ENCODE measurements around the gene BBS9.

BBS9 gene

DNA sequence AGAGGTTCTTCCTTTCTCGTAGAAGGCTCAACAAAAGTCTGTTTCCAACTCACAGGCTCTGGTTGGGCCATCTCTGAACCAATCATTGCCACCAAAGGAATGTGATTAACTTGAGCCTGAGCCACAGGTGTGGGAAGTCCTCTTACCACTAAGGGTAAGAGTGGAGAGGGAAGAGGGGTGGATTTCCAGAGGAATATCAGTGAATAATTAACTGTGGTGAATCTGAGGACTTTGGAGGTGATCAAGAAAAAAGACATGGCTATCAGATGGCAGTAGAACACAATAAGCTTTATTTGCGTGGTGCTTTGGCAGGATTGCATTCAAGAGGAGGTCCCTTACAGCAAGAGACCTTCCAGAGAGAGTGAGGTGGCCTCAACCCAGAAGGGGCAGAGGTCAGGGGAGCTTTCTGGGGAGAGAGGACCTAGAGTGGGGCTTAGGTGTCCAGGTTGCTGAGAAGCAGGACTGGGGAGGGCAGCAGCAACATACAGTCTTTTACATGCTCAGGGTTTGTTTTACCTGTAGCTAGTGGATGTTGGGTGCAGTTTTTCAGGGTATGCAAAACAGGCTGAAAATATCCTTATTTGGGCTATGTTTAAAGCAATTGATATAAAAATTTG is 61.4 kb downstream of the BBS9 start:
- no peak for TF ChIP-seq SIN3A (IDR thresholded peaks at IDR 0.05; ENCODE audit: borderline replicate concordance, insufficient read depth, low read length)
- TF ChIP-seq FOXP2 (optimal IDR thresholded peaks at IDR 0.05; ENCODE audit: borderline replicate concordance, extremely low read depth, extremely low read length, insufficient read depth) = no peak
- TF ChIP-seq POLR2AphosphoS5 (IDR thresholded peaks at IDR 0.05; ENCODE audit: low read depth, low read length) = no peak
- TF ChIP-seq, protein P1, sequence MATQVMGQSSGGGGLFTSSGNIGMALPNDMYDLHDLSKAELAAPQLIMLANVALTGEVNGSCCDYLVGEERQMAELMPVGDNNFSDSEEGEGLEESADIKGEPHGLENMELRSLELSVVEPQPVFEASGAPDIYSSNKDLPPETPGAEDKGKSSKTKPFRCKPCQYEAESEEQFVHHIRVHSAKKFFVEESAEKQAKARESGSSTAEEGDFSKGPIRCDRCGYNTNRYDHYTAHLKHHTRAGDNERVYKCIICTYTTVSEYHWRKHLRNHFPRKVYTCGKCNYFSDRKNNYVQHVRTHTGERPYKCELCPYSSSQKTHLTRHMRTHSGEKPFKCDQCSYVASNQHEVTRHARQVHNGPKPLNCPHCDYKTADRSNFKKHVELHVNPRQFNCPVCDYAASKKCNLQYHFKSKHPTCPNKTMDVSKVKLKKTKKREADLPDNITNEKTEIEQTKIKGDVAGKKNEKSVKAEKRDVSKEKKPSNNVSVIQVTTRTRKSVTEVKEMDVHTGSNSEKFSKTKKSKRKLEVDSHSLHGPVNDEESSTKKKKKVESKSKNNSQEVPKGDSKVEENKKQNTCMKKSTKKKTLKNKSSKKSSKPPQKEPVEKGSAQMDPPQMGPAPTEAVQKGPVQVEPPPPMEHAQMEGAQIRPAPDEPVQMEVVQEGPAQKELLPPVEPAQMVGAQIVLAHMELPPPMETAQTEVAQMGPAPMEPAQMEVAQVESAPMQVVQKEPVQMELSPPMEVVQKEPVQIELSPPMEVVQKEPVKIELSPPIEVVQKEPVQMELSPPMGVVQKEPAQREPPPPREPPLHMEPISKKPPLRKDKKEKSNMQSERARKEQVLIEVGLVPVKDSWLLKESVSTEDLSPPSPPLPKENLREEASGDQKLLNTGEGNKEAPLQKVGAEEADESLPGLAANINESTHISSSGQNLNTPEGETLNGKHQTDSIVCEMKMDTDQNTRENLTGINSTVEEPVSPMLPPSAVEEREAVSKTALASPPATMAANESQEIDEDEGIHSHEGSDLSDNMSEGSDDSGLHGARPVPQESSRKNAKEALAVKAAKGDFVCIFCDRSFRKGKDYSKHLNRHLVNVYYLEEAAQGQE (IDR thresholded peaks at IDR 0.05; ENCODE audit: insufficient read depth in 1 of 2, low read depth in 2 of 2, low read length in 2 of 2) = no peak
- no peak for TF ChIP-seq TAF1 (IDR thresholded peaks at IDR 0.05; ENCODE audit: borderline replicate concordance, insufficient read depth, low read length)

DNA sequence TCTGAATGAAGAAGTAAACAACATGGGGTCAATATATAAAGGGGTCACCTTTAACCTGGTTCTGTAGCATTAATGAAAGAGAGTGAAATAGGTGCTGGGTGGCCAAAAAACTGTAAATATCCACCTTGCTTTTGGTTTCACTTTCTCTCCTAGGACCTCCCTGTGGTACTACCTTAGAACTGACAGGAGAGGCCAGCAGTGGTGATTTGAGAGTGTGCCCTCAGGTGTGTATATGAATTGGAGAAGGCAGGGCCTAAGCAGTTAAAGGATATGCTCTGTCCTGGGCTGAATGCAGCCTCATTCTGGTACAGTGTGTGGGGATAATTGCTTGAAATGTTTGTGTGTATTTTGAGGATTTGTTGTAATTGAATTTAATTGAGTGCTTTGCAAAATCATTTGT is 62.0 kb downstream of the BBS9 start:
- TF ChIP-seq FOXP2 (optimal IDR thresholded peaks at IDR 0.05; ENCODE audit: borderline replicate concordance, extremely low read depth, extremely low read length, insufficient read depth) (no peak), TAF1 (IDR thresholded peaks at IDR 0.05; ENCODE audit: borderline replicate concordance, insufficient read depth, low read length) (no peak)

DNA sequence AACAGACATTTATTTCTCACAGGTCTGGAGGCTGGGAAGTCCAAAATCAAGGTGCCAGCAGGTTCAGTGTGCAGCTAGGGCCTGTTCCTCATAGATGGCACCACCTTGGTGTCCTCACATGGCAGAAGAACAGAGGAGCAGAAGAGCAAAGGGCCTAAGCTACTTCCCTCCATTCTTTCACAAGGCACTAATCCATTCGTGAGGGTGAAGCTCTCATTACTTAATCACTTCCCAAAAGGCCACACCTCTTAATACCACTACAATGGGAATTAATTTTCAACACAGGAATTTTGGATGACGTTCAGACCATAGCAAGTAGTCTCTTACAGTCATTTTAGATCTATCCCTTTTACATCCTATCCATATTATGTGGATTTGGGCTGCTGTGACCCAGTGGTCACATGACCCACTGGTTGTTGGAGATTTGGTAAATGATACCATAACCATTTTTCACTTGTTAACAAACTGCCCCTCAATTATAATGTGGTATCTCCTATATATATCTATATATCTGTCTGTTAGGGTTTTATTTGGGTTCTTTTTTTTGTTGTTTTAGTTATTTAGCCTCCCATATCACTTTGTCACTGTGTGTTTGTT is 63.4 kb downstream of the BBS9 start:
- TF ChIP-seq TAF1 (IDR thresholded peaks at IDR 0.05; ENCODE audit: borderline replicate concordance, insufficient read depth, low read length) (no peak), FOXP2 (optimal IDR thresholded peaks at IDR 0.05; ENCODE audit: borderline replicate concordance, extremely low read depth, extremely low read length, insufficient read depth) (no peak), POLR2AphosphoS5 (IDR thresholded peaks at IDR 0.05; ENCODE audit: low read depth, low read length) (no peak), SIN3A (IDR thresholded peaks at IDR 0.05; ENCODE audit: borderline replicate concordance, insufficient read depth, low read length) (no peak)
- TF ChIP-seq, protein P1 (IDR thresholded peaks at IDR 0.05; ENCODE audit: insufficient read depth in 1 of 2, low read depth in 2 of 2, low read length in 2 of 2) = no peak

DNA sequence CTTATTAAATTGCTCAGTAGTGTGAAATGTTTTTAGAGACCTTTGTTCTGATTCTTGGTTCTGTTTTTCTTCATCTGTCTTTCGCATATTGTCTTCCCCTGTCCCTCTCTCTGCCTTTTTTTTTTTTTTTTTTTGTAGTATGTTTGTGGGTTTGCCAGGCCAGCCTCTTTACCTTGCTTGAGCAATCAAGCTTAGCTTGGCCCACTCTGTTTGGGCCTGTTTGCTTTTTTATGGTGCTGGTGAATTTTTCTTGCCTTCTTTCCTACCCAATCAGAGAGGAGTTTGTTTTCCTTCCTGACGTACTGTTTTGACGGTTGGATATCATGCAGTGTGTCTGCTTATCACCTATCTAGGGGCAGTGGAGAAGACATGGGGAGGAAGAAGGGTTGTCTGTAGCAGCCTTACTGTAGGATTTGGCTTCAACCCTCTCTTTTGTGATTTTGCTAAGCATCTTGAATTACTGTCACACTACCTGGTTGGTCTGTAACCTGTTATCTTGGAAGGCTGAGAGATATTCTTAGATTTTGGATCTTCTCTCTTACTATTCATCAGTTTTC is 64.0 kb downstream of the BBS9 start:
- TF ChIP-seq, protein P1 (IDR thresholded peaks at IDR 0.05; ENCODE audit: insufficient read depth in 1 of 2, low read depth in 2 of 2, low read length in 2 of 2) = no peak
- TF ChIP-seq FOXP2 (optimal IDR thresholded peaks at IDR 0.05; ENCODE audit: borderline replicate concordance, extremely low read depth, extremely low read length, insufficient read depth) (no peak), SIN3A (IDR thresholded peaks at IDR 0.05; ENCODE audit: borderline replicate concordance, insufficient read depth, low read length) (no peak), POLR2AphosphoS5 (IDR thresholded peaks at IDR 0.05; ENCODE audit: low read depth, low read length) (no peak), TAF1 (IDR thresholded peaks at IDR 0.05; ENCODE audit: borderline replicate concordance, insufficient read depth, low read length) (no peak)

DNA sequence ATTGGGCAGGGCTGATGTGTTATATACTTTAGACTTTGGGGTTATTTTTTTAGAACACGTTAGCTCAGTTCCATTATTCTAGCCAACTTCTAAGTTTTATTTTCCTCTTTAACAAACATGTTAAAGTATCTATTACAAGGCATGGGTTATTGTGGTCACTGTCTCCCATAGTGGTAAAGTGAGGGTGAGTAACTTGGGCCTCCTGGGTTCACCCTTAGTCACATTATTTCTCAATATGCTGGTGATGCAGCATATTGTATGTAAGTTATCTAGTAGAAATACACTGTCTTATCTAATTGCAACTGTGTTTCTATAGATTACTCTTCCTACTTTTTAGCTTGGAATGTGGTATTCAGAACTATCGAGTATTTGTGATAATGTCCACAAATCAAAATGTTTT is 65.9 kb downstream of the BBS9 start:
- no peak for TF ChIP-seq POLR2AphosphoS5 (IDR thresholded peaks at IDR 0.05; ENCODE audit: low read depth, low read length)
- no peak for TF ChIP-seq SIN3A (IDR thresholded peaks at IDR 0.05; ENCODE audit: borderline replicate concordance, insufficient read depth, low read length)
- no peak for TF ChIP-seq TAF1 (IDR thresholded peaks at IDR 0.05; ENCODE audit: borderline replicate concordance, insufficient read depth, low read length)
- TF ChIP-seq, protein P1 (IDR thresholded peaks at IDR 0.05; ENCODE audit: insufficient read depth in 1 of 2, low read depth in 2 of 2, low read length in 2 of 2) = no peak
- TF ChIP-seq FOXP2 (optimal IDR thresholded peaks at IDR 0.05; ENCODE audit: borderline replicate concordance, extremely low read depth, extremely low read length, insufficient read depth) = no peak
